NCI-H187 treated with DMSO at 0.1 percent for 48 hours (cell line): Measurements from ENCODE around the gene CLIP1.

Experiments used
- DNase-seq: peaks from one replicate; lab custom pipeline; 2025; lab: John Stamatoyannopoulos, UW

CLIP1 gene

DNA sequence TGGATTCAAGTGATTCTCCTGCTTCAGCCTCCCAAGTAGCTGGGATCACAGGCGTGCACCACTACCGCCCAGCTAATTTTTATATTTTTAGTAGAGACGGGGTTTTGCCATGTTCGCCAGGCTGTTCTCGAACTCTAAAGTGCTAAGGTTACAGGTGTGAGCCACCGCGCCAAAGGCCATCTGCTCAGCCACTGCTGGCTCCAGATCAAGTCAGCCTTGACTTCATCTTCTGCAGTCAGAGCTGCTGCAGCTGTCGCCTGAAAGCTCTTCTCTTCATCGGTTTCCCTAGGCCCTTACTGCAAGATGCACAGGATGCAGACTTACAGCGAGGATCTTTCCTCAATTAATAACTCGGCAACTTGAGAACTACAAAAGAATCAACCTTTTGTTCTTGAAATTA, 66.8 kb downstream of the CLIP1 start:
- DNase-seq: no peak

DNA sequence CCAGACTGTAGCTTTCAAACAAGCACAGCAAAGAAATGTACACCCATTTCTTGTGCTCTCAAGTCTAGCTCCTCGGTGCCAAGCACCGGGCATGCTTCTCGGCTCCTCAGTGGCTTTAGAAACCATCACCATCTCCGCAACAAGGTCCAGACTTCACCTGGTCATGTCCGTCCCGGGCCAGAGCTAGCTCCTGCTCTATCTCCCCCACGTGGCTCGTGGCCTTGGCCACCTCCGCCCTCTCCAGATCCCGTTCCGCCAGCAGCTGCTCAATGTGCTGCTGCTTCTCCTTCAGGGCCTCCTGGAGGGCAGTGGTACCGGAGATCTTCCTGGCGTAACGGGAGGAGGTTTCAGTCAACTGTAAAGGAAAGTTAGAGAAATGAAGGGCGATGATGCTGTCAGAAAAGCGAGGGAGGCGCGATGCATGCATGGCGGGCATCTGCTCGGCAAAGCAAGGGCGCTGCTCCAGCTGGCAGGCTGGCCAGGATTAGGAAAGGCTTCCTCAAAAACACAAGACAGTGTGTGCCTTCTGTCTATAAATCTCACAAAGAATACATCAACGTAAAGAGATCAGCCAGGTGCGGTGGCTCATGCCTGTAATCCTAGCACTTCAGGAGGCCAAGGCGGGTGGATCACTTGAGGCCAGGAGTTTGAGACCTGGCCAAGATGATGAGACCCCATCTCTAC, 67.4 kb downstream of the CLIP1 start:
- no peak for DNase-seq

DNA sequence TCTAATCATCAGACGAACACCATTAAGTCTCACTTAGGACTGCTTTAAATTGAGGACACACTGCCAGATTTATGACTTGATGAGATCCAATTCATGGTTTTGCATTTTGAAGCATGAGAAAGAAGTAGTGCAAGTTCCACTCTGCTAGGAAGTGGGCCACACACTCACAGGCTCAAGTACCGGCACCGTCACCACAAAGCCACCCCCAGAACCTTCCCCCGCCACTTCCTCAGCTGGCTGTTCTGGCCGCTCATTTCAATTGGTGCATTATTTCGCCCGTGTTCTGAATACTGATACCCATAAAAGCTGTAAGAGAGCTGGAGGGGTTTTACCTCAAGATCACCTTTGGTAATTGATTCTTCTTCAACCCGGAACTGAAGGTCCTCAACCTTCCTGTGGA, 70.1 kb downstream of the CLIP1 start:
- DNase-seq: no peak

DNA sequence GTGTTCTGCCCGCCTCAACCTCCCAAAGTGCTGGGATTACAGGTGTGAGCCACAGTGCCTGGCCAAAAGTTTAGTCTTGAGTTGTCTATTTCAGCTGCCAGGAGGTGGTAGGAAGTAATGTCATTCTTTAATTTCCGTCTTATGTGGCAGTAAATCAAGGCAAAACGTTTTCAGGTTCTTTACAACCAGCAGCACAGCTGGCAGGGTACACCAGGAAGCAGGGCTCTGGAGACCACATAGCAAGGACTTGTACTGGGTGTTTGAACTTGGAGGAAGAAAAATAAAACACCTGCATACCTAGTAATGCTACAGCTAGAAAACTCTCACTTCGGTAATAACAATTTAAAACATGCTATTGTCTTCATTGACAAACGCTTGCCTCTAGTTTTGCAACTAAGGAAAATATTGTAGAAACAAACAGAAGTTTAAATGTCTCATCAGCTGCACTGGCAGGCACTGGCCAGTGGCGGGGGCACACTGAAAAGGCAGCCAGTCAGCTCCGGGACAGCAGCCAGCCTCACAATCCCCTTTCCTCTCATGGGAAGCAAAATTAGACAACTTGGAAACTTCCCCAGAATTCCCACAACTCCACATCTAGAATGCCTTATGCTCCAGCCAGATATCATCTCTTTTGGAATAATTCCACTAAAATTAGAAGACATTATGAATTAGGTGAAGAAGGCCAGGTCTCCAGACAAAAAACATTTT, 72.2 kb downstream of the CLIP1 start:
- no peak for DNase-seq

DNA sequence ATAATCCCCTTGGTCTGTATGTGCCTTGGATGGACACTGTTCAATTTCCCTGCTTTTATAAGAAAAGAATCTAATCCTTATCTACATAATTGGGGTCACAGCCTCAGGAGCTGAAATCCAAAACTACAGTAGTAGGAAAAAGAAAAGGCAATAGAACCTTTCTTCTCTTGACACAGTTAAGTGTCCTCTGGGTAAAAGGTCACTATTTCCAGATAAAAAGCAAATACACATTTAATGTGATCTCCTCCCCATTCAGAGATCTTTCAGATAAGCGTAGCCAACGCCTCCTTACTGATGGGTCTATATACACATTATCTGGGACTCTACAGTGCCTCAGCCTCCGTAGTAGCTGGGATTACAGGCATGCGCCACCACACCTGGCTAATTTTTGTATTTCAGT, 73.4 kb downstream of the CLIP1 start:
- DNase-seq: no peak

DNA sequence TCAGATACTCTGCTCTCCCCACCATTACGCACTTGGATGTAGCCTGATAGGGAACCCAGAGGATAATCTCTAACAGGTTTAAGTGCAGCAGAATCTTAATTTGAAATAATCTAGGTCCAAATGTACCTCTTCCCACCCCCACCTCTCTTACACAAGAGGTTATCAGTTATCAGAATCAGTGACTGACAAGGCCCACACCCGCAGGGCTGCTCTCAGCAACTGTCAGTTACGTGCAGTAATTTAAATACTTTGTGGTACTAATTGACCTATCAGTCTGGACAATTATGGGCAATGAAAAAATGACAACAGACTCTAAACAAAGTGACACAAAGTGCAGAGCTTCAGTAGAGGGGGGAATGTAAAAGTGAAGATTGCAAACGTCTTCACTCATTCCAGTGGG, 74.0 kb downstream of the CLIP1 start:
- DNase-seq: no peak

DNA sequence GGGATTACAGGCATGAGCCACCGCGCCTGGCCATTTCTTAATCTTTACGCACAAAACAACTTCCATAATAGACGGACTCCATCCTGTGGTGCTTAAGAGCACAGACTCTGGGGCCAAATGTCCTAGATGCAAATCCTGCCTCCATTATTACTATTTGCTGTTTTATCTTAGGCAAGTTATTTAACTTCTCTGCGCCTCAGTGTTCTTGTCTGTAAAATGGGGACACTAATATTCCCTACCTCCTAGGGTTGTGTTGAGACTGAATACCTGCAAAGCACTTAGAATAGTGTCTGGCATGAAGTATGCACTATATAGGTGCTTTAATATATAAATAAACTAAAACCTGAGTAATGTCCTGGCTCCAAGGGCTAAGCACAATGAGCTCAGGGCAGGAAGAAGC, 76.4 kb downstream of the CLIP1 start:
- no peak for DNase-seq

DNA sequence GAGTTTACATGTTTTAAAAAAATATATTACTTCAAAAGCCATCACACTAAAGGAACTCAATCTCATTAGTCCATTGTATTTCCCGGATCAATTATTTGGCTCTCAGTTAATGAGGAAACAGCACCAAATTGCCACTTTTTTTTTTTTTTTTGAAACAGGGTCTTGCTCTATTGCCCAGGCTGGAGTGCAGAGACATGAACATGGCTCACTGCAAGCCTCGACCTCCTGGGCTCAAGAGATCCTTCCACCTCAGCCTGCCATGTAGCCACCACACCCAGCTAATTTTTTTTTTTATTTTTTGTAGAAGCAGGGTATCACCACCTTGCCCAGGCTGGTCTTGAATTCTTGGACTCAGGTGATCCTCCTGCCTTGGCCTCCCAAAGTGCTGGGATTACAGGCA, 77.4 kb downstream of the CLIP1 start:
- no peak for DNase-seq

DNA sequence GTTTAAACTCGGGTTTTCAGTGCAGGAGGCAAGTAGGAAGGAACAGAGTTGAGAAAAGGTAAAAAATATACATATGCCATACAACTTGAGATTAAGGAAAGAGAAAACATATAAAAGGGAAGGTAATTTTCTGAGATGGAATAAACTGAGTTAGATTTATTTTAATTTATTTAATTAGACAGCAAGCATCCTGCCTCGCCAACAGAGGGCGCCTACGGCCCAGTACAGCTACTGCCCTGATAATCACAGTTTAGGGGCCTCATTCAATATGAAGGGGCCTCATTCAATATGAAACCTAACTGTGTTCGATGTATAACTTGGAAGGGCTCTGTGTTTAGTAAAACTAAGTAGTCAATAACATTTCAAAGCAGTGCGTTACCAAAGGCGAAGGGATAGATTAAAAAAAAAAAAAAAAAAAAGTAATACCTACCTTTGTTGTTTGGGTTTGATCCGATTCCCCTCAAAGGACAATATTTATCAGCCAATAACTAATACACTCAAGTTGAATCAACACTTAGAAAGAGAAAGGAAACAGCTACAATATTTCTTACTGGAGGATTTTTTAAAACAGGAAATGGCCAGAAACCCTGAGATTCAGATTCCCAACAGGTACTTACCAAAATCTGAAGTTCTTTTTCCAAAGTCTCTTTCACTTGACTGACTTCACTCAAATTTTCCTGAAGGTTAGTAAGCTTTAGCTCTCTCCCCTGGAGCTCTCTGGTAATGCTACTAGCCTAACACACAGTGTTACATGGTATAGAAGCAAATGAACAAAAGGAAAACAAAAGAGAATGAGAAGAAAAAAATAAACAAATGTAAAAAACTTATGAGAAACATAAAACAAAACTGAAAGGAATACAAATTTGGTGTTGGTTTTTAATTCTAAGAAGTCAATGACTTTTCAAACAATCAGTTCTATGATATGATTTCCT, 86.2 kb downstream of the CLIP1 start:
- DNase-seq: no peak

DNA sequence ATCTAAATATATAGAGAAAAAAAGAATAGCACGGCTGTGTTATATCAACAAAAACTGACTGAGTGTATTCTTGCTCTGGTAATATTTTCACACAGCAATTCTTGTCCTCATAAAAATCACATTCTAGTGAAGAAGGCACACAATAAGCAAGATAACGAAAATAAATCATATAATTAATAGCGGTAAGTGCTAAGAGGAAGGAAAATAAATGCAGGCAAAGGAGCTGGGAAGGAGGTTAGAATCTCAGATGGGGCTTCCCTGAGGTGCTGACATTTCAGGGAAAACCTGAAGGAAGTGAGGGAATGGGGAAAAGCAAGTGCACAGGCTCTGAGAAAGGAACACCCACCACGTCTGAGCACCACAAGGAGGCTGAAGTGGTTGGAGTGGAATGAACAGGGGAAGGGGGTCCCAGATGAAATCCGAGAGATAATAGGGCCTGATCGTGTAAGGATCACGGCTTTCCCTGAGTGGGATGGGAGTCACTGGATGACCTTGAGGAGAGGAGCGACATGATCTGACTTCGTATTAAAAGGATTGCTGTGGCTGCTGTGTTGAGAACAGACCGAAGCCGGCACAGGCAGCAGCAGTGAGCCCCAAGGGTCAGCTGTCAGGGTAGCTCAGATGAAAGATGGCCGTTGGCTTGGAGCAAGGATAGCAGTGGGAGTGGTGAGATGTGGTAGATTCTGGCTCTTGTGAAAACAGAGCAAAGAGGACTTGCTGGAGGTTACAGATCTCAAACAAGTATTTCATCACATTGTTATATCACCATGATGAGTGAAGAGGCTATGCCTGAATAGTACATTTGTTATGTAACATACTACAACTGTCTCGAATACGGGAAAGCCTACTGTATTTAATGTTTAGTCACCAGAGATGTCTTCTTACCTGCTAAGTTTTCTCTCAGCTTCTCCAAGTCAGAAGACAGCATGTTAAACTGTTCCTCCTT, 89.1 kb downstream of the CLIP1 start:
- DNase-seq: no peak

DNA sequence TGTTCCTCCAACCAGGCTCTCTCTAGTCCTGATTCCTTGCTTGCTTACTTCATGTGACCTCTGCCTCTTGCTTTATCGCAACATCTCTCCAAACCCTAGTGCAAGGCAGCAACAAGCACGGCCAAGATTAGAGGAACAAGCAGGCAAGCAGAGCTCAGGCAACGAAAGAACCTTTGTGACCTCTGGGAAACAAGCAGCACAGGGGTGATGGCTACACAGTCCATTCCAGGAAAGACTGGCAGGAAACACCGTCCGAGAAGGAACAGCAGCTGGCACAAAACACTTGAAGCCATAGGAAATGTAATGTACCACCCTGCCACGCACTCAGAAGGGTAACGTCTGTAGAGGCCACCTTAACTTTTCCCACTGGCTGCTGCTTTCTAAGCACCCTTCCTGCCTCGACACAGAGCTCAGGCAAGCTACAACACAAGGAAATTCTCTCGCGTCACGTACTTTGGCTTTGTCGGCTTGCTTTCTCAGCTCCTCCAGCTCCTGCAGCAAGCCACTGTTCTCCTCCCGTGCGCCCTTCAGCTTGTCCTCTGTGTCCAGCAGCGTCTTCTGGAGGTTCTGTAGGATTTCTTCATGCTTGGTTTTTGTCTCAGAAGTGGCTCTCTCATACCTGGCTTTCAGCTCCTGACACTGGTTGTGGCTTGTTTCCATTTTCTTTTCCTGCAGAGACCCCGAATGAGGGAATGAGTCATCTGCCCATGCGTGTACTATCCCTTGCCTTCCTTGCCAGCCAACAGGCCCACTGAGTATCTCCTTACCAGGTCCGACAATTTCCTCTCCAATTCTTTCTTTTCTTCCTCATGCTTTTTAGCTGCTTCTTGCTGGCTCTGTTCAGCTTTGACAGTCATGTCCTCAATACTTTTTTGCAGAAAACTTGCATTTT, 94.7 kb downstream of the CLIP1 start:
- no peak for DNase-seq

DNA sequence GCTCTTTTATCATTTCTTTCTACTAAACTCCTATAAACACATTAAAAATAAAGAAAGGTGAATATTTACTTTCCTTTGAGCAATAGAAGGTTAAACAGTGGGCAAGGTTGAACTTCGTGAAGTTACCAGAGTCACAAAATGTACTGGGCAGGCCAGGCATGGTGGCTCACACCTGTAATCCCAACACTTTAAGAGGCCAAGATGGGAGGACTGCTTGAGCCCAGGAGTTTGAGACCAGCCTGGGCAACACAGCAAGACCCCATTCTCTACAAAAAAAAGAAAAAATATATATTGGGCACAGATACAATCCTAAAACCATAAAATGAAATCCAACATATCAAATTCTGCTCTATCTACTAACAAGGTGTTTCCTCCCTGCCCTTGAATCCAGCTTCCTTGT, 95.5 kb downstream of the CLIP1 start:
- no peak for DNase-seq

DNA sequence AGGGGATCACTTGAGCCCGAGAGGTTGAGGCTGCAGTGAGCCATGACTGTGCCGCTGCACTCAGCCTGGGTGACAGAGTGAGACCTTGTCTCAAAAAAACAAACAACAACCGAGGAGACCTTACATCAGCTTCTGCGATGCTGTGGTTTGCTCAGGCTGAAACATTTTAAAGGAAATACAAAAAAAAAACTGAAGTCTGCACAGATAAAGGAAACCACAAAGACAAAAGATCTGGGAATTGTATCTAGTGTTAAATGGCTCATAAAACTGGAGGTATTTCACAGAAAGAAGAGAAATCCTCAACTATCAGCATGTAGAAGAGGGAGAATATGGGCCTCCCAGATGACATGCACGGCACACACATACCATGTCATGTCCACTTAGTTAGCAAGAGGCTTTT, 95.9 kb downstream of the CLIP1 start:
- no peak for DNase-seq

DNA sequence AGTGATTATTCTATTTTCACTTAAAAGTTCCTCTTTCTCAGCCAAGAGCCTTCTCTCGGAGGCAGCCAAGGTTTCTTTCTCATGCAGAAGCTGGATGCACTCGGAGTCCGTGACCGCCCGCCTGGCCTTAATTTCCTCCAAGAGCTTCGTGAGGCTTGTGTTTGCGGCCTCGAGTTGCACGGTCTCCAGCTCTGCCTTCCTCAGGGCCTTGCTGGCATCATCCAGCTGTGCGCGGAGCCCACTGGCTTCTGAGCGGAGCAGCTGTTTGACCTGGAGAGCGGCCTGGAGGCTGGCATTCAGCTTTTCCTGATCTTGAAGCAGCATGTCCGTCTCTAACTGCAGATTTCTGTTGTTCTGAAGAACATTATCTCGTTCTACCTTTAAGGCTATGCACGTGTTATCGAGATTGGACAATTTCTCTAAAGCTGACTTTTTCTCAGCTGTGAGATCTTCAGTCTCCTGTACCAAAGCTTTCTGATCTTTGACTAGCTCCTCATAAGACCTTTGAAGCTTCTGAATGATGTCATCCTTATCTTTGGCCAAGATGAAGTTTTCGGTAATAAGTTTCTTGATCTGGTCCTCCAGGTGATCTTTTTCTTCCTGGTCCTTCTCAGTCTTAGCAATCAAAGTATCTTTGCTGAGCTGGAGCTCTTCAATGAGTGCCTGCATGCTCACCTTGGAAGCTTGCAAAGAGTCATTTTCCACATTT, 99.0 kb downstream of the CLIP1 start:
- no peak for DNase-seq

DNA sequence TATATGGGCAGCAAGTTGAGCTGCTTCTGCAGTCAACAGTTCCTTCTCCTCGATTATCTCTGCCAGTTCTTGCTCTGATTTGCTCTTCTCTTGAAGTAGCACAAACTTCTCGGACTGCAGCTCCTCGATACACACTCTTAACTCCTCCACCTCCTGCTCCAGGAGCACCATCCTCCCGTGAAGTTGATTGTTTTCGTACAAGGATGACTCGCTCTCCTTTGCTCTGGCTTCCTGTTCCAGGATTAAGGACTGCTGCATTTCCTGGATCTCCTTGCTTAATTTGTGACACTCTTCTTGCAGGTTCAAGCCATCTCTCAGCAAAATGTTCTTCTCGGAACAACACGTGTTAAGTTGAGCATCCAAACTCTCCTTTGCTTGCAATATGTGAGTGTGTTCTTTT, 100.0 kb downstream of the CLIP1 start:
- no peak for DNase-seq

DNA sequence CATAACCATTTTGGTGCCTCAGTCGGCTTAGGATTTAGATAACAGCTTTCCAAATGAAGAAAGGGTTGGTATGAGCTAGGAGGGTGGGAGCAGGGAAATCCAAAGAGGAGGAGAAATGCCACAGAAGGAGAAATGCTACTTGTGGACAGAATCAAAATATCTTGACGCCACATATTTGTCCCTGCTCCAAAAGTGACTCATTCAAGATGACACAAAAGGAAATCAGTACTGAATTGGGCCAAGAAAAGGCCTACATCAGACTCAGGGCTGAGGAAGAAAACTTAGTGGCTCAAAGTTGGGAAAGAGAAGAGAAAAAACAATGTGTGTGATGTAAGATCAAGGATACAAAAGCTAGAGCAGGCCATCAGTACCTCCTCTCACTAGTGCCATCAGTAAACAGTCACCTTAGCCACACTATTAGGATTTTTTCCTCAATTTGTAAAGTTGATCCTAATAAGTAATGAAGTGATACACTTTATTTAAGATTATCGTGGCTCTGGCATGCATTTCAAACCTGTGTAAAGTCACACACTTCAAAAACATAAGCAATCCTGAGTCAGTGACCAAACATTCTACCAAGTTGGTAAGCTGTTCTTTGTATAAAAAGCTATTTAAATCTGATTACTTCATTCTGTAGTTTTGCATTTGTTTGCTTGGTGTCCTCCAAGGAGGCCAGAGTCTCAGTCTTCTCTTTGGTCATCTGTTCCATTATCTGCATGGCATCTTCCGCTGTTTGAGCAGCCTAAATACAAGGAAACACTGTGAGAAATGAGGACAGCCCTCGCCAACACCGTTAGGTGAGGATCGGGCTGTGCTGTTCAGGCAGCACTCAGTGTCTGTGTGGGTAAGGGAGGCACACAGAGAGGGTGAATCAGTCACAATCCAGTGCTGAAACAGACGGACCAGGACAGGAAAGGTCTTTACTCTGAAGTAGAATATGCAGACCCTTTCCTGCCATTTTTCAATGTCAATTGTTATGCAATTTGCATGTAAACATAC, 103.6 kb downstream of the CLIP1 start:
- DNase-seq: no peak

DNA sequence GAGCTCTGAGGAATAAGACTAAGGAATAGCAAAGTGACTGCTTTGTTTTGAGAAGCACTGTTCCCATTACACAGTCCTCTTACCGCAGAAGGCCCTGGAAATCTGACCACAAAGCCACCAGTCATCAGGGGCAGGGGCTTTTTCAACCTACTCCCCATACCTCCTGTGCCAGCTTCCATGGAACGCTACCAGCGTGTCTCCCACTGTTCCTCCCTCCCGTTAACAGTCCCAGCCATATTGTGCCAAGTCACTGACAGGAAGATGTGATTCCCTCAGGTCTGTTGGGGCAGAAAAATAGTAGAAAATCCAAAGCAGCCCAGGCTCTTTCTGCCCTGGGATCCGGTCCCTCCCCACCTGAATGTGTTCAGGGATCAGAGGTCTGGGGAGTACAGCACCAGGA, 109.5 kb downstream of the CLIP1 start:
- DNase-seq: no peak

DNA sequence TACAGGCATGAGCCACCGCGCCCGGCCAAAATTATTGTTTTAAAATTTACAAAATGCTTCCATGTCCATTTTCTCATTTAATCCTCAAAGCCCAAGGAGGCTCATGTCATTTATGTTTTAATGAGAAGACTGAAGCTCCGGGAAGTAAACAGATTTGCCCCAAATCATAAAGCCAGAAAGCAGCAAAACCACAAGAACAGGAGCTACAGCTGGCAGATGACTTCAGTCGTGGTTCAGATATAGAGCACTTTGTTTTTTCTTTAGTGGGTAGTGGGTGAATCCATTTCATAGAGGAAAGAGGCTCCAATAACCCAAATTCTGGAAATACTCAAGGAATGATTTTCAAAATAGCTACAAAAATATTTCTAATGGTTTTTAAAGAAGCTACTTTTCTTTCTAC, 110.8 kb downstream of the CLIP1 start:
- no peak for DNase-seq
